ENCODE data around the gene AIDA. TPM values are rescaled to one million over a fixed set of nuclear protein-coding genes. Genes with fewer than 3 reads are reported as not detected.

Gene AIDA
- total RNA-seq, 1 experiment from 2014 or later: 92.8 TPM

- no peak overlapping the region for H3K27ac ChIP-seq (ENCODE audit: insufficient read length, low read depth, low read length)
- H4K91ac ChIP-seq (ENCODE audit: insufficient read length, low read depth, low read length): no peak overlapping the region
- no peak overlapping the region for H4K8ac ChIP-seq (replicated peaks; ENCODE audit: insufficient read length, low read depth, low read length)
- no peak overlapping the region for H2AFZ ChIP-seq (ENCODE audit: low read length)
- no peak for TF ChIP-seq CTCF (conservative IDR thresholded peaks at IDR 0.05)
- Mint-ChIP-seq H3K4me3 (no peak overlapping the region), H3K36me3 (ENCODE audit: insufficient read depth in 1 of 3, low read depth in 3 of 3) (peaks cover 3 to 12% (median 10%) of the 10 kb centered on the region in 3 experiments; a peak in 5 of 7 replicates), H3K27me3 (ENCODE audit: low read depth) (no peaks in the 10 kb centered on the region), H3K4me1 (no peaks in the 10 kb centered on the region), H3K27ac (no peak overlapping the region; a peak in 1 of 7 replicates), H3K9me3 (no peaks in the 10 kb centered on the region)
- H2BK15ac ChIP-seq (ENCODE audit: low read depth, low read length): no peak overlapping the region
- H3K4me1 ChIP-seq (ENCODE audit: insufficient read depth, low read length): no peaks in the 10 kb centered on the region
- no peak overlapping the region for H2AK5ac ChIP-seq (ENCODE audit: insufficient read length, low read length)
- no CpG with 5 or more reads among the region's 1 CpG for WGBS (ENCODE audit: extremely low coverage, insufficient read length, low lambda C conversion rate)
- H4K5ac ChIP-seq (ENCODE audit: insufficient read length, low read depth, low read length): no peak overlapping the region
- no peaks in the 10 kb centered on the region for H3K79me1 ChIP-seq (ENCODE audit: insufficient read depth, low read depth, low read length, poor library complexity, severe bottlenecking)
- H3K27me3 ChIP-seq (ENCODE audit: insufficient read depth, low read length): no peaks in the 10 kb centered on the region
- H2BK12ac ChIP-seq (ENCODE audit: insufficient read length, low read depth, low read length): no peak overlapping the region
- DNase-seq: no peak
- H4K20me1 ChIP-seq (ENCODE audit: control insufficient read depth, insufficient read depth, insufficient read length): no peaks in the 10 kb centered on the region
- no peak overlapping the region for H3K4ac ChIP-seq (ENCODE audit: low read depth, low read length)
- no peak overlapping the region for H3T11ph ChIP-seq (ENCODE audit: low read length)
- no peak overlapping the region for H2BK5ac ChIP-seq (ENCODE audit: insufficient read length, low read length)
- H3K14ac ChIP-seq (ENCODE audit: insufficient read depth, low read length): no peak overlapping the region
- H3K23ac ChIP-seq (ENCODE audit: insufficient read length, low read depth, low read length): no peak overlapping the region
- H2BK120ac ChIP-seq (ENCODE audit: low read depth, low read length, poor library complexity, severe bottlenecking): no peak overlapping the region
- no peaks in the 10 kb centered on the region for H3K9me3 ChIP-seq (ENCODE audit: control insufficient read depth, low read depth, low read length)
- H2BK20ac ChIP-seq (ENCODE audit: low read depth, low read length, poor library complexity, severe bottlenecking): no peak overlapping the region
- no peaks in the 10 kb centered on the region for H3K23me2 ChIP-seq (ENCODE audit: insufficient read length, low read depth, low read length, poor library complexity, severe bottlenecking)
- H3K4me2 ChIP-seq (ENCODE audit: insufficient read depth, insufficient read length, low read length): no peak overlapping the region
- H3K18ac ChIP-seq (ENCODE audit: insufficient read length, low read depth, low read length): no peak overlapping the region
- no peak overlapping the region for H3K9ac ChIP-seq (ENCODE audit: extremely low read depth, insufficient read length, low read length)
- H3K79me2 ChIP-seq (ENCODE audit: insufficient read depth, low read length): no peaks in the 10 kb centered on the region; the same call in 1 of the 2 replicates
- H3K56ac ChIP-seq (ENCODE audit: insufficient read length, low read depth, low read length): no peak overlapping the region
Measured at GRCh38 chr1:222691016-222691415, 21.3 kb downstream of the AIDA start.

All from H9 (cell line).